K562 (cell line): ENCODE data around the gene TMEM184B. TPM values are rescaled to one million over a fixed set of nuclear protein-coding genes. Genes with fewer than 3 reads are reported as not detected.
A peak's percentile ranks its signal among the peaks of the same experiment; 100 is the strongest.

ENCODE experiments used
- GABPB1 ChIP-seq: sonication (generic); formaldehyde crosslinking; IDR thresholded peaks from 2 replicates; pipeline ENCODE4 v1.8.0; 2022; ENCODE audit warnings: mild to moderate bottlenecking, missing genetic modification reagents
- HNRNPK ChIP-seq: fragments of 200-400 bp; formaldehyde crosslinking; IDR thresholded peaks from one replicate; pipeline ENCODE4 v1.6.1; 2018; ENCODE audit warnings: mild to moderate bottlenecking, low read depth, low read length; ENCODE audit not compliant: poor library complexity, severe bottlenecking
- NCOA1 ChIP-seq: fragments of 450-650 bp; IDR thresholded peaks from 2 replicates; pipeline ENCODE4 v1.6.1; 2016; ENCODE audit warnings: low read depth
- RAD21 ChIP-seq, 2 experiments: fragments of 250-450 bp in 1 of 2; fragments of 450-650 bp in 1 of 2; sonication (Bioruptor Pico) in 1 of 2; formaldehyde crosslinking in 1 of 2; IDR thresholded peaks in 1 of 2; conservative IDR thresholded peaks in 1 of 2; 2 replicates each; pipeline versions ENCODE4 v1.4.0 to v1.8.0; 2020 to 2022; ENCODE audit warnings: mild to moderate bottlenecking in 2 of 2, moderate library complexity in 1 of 2
- RBM17 ChIP-seq: fragments of 200-400 bp; formaldehyde crosslinking; IDR thresholded peaks from 2 replicates; pipeline ENCODE4 v1.6.1; 2017; ENCODE audit warnings: low read depth, mild to moderate bottlenecking, low read length, borderline replicate concordance
- REST ChIP-seq, 2 experiments: fragments of 450-650 bp; formaldehyde crosslinking in 1 of 2; IDR thresholded peaks; 2 replicates each; pipeline versions ENCODE4 v1.4.0 to v1.6.1; 2014 to 2020; ENCODE audit warnings: mild to moderate bottlenecking in 2 of 2, borderline replicate concordance in 1 of 2, low read depth in 1 of 2
- SAFB ChIP-seq: fragments of 200-400 bp; formaldehyde crosslinking; IDR thresholded peaks from 2 replicates; pipeline ENCODE4 v1.6.1; 2017; ENCODE audit warnings: low read depth, low read length, borderline replicate concordance
- ZC3H11A ChIP-seq: IDR thresholded peaks from 2 replicates; pipeline ENCODE4 v1.6.1; 2012; ENCODE audit warnings: low read depth, low read length, improper control_type of control experiment
- ZNF140 ChIP-seq: fragments of 250-450 bp; sonication (Bioruptor Pico); IDR thresholded peaks from 2 replicates; pipeline ENCODE4 v1.8.0; 2021; ENCODE audit warnings: moderate library complexity, mild to moderate bottlenecking, inconsistent platforms
- polyA plus RNA-seq, 8 experiments: library from polyadenylated mRNA; depleted of rRNA in 4 of 8; stranded (reverse) in 5 of 8; unstranded in 3 of 8; fragments of >200 nt; fragmentation: Nextera tagmentation in 2 of 8; fragmentation: Illumina TruSeq in 1 of 8; extraction: Ambion mirVana in 2 of 8; extraction: Trizol in 1 of 8; gene quantifications; 2 replicates each; pipeline versions ENCODE4 v1.2.1 to v1.2.3, GENCODE V29; 2011 to 2014; ENCODE audit warnings: inconsistent platforms in 1 of 8, missing spikeins in 1 of 8
- total RNA-seq, 7 experiments: library from RNA; depleted of rRNA in 6 of 7; stranded (reverse); fragments of >200 nt in 6 of 7; fragmentation: Illumina TruSeq in 2 of 7; extraction: Trizol in 2 of 7; gene quantifications; 2 replicates each; pipeline versions ENCODE4 v1.2.1 to v1.2.3, GENCODE V29; 2011 to 2021; ENCODE audit warnings: low replicate concordance in 1 of 7

TMEM184B gene
- total and polyA plus RNA-seq, 9 of the 15 experiments (the other 6 are each of a cell fraction or from before 2014, with no cell fraction given), result 0.31 to 25.1 (median 6.2) TPM

- TF ChIP-seq REST (IDR thresholded peaks at IDR 0.05; ENCODE audit: borderline replicate concordance) (peak; percentile 57; the same call in 1 of the 2 replicates), REST (CRISPR knock-in tag; IDR thresholded peaks at IDR 0.05; ENCODE audit: low read depth) (no peak), GABPB1 (CRISPR knock-in tag) (no peak), RBM17 (no peak), HNRNPK (no peak), RAD21 (CRISPR knock-in tag; conservative IDR thresholded peaks at IDR 0.05 in 1 of 2, IDR thresholded peaks at IDR 0.05 in 1 of 2) (peak in 1 of 2 experiments; percentile 58; a peak in 2 of 4 replicates), SAFB (no peak), ZNF140 (CRISPR knock-in tag) (no peak), ZC3H11A (no peak), NCOA1 (no peak)
Measured at GRCh38 chr22:38262051-38262795, 10.6 kb downstream of the TMEM184B start (continued).
